Mucosa of descending colon (tissue), 3 donors: Measurements from ENCODE around the gene HOXA3. TPM values are rescaled to one million over a fixed set of nuclear protein-coding genes. Genes with fewer than 3 reads are reported as not detected.

Experiments used
- ATAC-seq: fragments of 200-7000 bp; cut with Tn5 transposase; one replicate; pipeline ENCODE4 v1.9.1; 2020; ENCODE audit warnings: mild to moderate bottlenecking, moderate library complexity
- DNase-seq, 3 donors: peaks; one replicate each; pipeline ENCODE4 v3.0.0-alpha.2; 2020
- H3K36me3 ChIP-seq: fragments of 200-600 bp; one replicate; pipeline ENCODE4 v1.8.0; 2021; ENCODE audit warnings: low read depth, mild to moderate bottlenecking
- H3K4me1 ChIP-seq: fragments of 200-600 bp; one replicate; pipeline ENCODE4 v1.8.0; 2021; ENCODE audit warnings: low read depth, mild to moderate bottlenecking
- H3K4me3 ChIP-seq: fragments of 200-600 bp; one replicate; pipeline ENCODE4 v1.8.0; 2021; ENCODE audit warnings: mild to moderate bottlenecking
- H3K9me3 ChIP-seq: fragments of 200-600 bp; one replicate; pipeline ENCODE4 v1.8.0; 2021; ENCODE audit warnings: mild to moderate bottlenecking
- intact Hi-C, 2 donors: fragments of 100-400 bp; cut with DNase I in 1 of 2; cut with micrococcal nuclease in 1 of 2; formaldehyde crosslinking; loops; one replicate each; pipeline versions ENCODE4 v1.11.0 to v1.11.1; 2022; cut with DNase I, micrococcal nuclease
- total RNA-seq, 3 donors: library from RNA; stranded (reverse); fragmentation: NEBNext Ultra II Directional in 2 of 3; extraction: Animal tissue kit (Norgen Biotek cat#: 25700) in 2 of 3; gene quantifications; one replicate each; pipeline versions ENCODE4 v1.2.1 to v1.2.4, GENCODE V29; 2021 to 2023
- TF ChIP-seq, protein P1 (sequence below): fragments of 200-600 bp; IDR thresholded peaks from one replicate; pipeline ENCODE4 v1.8.0; 2022; ENCODE audit warnings: antibody characterized with exemption, mild to moderate bottlenecking
- donor health status: DM: no; HTN: no; CAD: no; lungs with moderate emphysema.
- donor health status: DM: no; HTN: no; CAD: no.
- donor health status: DM: no; HTN: yes; CAD: no.

HOXA3 gene
- total RNA-seq, 3 donors from 2014 or later: 19.9 to 38.1 (median 20.5) TPM

GRCh38 chr7:27141137-27141922, 11.1 kb downstream of the HOXA3 start:
- TF ChIP-seq, protein P1, sequence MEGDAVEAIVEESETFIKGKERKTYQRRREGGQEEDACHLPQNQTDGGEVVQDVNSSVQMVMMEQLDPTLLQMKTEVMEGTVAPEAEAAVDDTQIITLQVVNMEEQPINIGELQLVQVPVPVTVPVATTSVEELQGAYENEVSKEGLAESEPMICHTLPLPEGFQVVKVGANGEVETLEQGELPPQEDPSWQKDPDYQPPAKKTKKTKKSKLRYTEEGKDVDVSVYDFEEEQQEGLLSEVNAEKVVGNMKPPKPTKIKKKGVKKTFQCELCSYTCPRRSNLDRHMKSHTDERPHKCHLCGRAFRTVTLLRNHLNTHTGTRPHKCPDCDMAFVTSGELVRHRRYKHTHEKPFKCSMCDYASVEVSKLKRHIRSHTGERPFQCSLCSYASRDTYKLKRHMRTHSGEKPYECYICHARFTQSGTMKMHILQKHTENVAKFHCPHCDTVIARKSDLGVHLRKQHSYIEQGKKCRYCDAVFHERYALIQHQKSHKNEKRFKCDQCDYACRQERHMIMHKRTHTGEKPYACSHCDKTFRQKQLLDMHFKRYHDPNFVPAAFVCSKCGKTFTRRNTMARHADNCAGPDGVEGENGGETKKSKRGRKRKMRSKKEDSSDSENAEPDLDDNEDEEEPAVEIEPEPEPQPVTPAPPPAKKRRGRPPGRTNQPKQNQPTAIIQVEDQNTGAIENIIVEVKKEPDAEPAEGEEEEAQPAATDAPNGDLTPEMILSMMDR: no peak
- no peak for ATAC-seq

GRCh38 chr7:27140126-27140857, 12.1 kb downstream of the HOXA3 start:
- TF ChIP-seq, protein P1: no peak
- H3K4me3 ChIP-seq: peak overlapping the region; percentile 36
- intact Hi-C loops: loop anchor here in 1 of 2 donors (5.0 kb wide), 1 partner anchor 283 kb away; no protein-coding TSS in a partner anchor
- no peaks in the 10 kb centered on the region for H3K9me3 ChIP-seq
- ATAC-seq (peak; percentile 60), DNase-seq (peak in 2 of 3 donors; percentile 52 to 91)
- H3K36me3 ChIP-seq: no peaks in the 10 kb centered on the region
- peaks cover 33% of the 10 kb centered on the region for H3K4me1 ChIP-seq

More at GRCh38 chr7:27141137-27141922, 11.1 kb downstream of the HOXA3 start:
- peak in 2 of 3 donors; percentile 25 to 34 for DNase-seq
- no peak overlapping the region for H3K4me3 ChIP-seq
- peaks cover 27% of the 10 kb centered on the region for H3K4me1 ChIP-seq
- intact Hi-C loops: loop anchor here in 1 of 2 donors (5.0 kb wide), 1 partner anchor 284 kb away; no protein-coding TSS in a partner anchor
- H3K9me3 ChIP-seq: no peaks in the 10 kb centered on the region
- no peaks in the 10 kb centered on the region for H3K36me3 ChIP-seq

DNA sequence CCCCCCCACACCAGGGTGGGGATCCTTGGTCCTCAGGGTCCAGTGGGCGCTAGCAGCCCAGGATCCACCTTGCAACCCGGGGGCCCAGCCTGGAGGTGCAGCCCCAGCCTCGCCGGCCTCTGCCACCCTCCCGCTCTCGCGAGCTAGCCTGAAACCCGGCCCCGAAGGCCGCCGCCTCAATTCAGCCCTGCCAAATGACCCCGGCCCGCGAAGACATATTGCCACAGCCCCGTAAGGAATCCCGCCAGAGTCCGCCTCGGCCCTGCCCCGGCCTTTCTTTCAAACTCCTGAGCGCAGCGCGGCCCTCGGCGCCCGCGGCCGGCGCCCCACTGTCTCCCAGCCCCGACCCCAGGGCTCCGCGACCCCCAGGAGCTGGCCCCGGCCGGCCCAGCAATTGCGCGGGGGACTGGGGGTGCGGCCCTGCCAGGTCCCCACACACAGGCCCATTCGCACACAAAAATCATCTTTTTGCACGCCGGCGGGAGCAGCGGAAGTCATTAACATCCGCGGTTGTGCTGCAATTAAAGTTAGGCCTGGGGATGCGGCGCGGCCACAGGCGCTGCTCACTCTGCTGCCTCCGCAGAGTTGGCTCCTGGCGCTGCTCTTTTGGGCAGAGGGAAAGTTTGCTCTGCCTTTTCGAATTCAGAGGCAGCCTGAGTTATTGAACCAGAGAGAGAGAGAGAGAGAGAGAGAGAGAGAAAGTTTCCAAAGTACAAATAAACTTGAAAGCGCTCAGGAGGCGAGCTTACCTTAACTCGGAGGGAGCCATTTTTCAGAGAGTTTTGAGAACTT, 12.9 kb downstream of the HOXA3 start:
- intact Hi-C loops: loop anchor here in 1 of 2 donors (5.0 kb wide), 1 partner anchor 282 kb away; no protein-coding TSS in a partner anchor
- Histone ChIP-seq H3K4me1 (peaks cover 41% of the 10 kb centered on the region), H3K36me3 (no peaks in the 10 kb centered on the region), H3K9me3 (no peaks in the 10 kb centered on the region), H3K4me3 (peak overlapping the region; percentile 36)
- DNase-seq: peak; percentile 39 to 75 (median 73)
- ATAC-seq: peak; percentile 2
- TF ChIP-seq, protein P1: no peak

- TF ChIP-seq, protein P1: no peak
- Histone ChIP-seq H3K36me3 (no peaks in the 10 kb centered on the region), H3K9me3 (no peaks in the 10 kb centered on the region), H3K4me3 (peak overlapping the region; percentile 36), H3K4me1 (peaks cover 46% of the 10 kb centered on the region)
- ATAC-seq (peak; percentile 8), DNase-seq (no peak)
- intact Hi-C loops: no loop called here
These were observed 13.4 kb downstream of the HOXA3 start for GRCh38 chr7:27138985-27139333.

DNA sequence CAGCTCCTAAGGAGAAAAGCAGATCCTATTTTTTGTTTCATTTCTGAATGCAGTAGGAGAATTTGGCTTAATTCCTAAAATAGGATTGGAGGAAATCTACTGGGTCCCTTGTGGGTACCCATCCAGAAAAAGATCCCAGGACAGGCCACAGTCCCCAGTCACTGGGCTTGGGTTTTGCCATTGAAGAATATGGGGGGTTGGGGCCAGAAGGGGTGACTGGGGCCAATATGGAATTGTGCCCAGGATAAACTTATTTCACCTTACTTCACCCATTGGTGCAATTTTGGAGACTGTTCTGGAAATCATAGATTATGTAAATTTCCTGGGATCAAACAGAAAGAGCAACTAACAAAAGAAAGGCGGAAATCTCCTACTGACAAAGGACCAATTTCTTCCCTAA, 13.9 kb downstream of the HOXA3 start:
- H3K4me3 ChIP-seq: no peak overlapping the region
- TF ChIP-seq, protein P1: no peak

More for the DNA sequence above, 13.9 kb downstream of the HOXA3 start:
- Histone ChIP-seq H3K4me1 (peaks cover 47% of the 10 kb centered on the region), H3K36me3 (no peaks in the 10 kb centered on the region), H3K9me3 (no peaks in the 10 kb centered on the region)
- ATAC-seq (no peak), DNase-seq (peak in 1 of 3 donors; percentile 16)
- intact Hi-C loops: no loop called here
